Activated T-cell treated with anti-CD3 and anti-CD28 coated beads for 4 hours (primary cell): ENCODE measurements around the gene JMJD1C.
A peak's percentile ranks its signal among the peaks of the same experiment; 100 is the strongest.
"Not testable (repeated sequence)": the region's sequence is repeated elsewhere in the genome, so short reads cannot be mapped to it uniquely, and the experiment has no call there.

Experiments
- DNase-seq: peaks from one replicate; pipeline ENCODE4 v3.0.0-alpha.2; 2020

Gene JMJD1C, protein sequence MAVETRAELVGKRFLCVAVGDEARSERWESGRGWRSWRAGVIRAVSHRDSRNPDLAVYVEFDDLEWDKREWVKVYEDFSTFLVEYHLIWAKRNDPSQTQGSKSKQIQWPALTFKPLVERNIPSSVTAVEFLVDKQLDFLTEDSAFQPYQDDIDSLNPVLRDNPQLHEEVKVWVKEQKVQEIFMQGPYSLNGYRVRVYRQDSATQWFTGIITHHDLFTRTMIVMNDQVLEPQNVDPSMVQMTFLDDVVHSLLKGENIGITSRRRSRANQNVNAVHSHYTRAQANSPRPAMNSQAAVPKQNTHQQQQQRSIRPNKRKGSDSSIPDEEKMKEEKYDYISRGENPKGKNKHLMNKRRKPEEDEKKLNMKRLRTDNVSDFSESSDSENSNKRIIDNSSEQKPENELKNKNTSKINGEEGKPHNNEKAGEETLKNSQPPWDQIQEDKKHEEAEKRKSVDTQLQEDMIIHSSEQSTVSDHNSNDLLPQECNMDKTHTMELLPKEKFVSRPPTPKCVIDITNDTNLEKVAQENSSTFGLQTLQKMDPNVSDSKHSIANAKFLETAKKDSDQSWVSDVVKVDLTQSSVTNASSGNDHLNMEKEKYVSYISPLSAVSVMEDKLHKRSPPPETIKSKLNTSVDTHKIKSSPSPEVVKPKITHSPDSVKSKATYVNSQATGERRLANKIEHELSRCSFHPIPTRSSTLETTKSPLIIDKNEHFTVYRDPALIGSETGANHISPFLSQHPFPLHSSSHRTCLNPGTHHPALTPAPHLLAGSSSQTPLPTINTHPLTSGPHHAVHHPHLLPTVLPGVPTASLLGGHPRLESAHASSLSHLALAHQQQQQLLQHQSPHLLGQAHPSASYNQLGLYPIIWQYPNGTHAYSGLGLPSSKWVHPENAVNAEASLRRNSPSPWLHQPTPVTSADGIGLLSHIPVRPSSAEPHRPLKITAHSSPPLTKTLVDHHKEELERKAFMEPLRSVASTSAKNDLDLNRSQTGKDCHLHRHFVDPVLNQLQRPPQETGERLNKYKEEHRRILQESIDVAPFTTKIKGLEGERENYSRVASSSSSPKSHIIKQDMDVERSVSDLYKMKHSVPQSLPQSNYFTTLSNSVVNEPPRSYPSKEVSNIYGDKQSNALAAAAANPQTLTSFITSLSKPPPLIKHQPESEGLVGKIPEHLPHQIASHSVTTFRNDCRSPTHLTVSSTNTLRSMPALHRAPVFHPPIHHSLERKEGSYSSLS (N-terminal part only)

DNA sequence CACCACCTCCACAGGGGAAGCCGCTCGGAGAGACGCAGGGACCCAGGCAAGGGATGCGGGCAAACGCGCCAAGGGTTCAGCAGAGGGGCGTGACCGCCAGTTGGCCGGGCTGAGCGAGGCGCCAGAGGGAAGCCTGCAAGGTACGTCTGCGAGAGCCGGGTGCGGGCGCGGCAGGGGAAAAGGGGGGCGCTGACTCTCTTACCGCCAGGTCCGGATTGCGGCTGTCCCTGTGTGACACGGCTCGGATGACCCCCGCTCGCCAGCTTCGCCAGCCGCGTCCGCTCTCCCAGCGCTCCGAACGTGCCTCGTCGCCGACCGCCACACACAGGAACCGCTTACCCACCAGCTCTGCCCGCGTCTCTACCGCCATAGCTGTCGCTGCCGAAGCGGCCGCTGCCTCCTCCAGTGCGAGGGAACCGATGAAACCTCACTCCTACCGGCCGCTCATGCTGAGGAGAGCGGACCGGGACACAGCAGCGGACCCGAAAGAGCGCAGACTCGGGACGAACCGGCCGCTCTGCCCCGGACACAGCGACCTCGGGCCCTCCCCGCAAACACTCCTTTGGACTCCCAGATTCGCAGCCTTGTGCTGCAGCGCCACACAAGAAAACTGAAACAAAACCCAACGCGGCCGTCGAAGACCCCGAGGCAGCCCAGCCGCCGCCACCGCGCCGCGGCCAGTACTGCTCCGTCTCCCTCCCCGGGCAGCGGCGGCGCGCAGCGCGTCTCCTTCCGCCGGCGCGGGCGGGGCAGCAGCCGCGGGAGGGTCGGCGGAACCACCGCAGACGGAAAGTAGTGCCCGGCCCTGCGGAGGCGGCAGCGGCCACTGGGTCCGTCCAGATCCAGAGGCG is at the start of gene JMJD1C:
Gene JMJD1C (minus strand): TSS at position 685 of the 851 bp plus-strand sequence. CDS start 315 bp downstream, at position 370.
- DNase-seq: peak; percentile 35

DNA sequence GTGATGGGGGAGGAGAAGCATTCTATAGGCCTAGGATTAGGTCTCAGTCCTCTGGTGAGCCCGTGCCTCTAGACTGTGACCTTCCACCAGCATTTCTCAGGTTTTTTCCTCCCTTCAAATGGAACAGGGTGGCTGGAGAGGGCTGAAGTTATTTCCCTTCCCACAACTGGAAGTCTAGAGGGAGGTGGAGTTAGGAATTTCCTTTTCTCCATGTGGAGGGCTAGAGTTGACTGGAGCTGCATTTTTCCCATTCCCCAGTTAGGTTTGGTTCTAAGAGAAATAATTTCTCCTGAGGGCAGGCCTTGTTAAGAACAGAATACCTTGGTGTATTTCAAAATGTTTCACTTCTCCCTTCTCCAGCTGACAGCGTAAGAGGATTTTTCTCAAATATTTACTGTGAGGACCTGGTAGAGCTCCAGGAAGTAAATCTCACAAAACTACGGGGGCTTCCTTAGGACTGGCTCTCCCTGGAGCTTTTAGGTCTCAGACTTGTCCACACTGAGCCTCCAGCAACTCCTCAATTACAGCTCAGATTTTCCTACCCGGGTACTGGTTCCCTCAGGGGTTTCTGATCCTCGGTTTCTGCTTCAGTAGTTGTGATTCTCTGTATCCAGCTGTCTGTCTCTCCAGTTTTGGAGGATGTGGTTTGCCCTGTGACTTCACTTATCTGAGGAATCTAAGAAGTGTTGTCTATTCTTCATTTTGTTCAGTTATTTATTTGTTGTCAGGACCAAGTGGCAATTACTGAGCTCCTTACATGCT is 49.4 kb upstream of the JMJD1C start:
- no peak for DNase-seq

- no peak for DNase-seq
Measured at GRCh38 chr10:63506554-63506953, 40.8 kb upstream of the JMJD1C start.

GRCh38 chr10:63505562-63505961 is 39.8 kb upstream of the JMJD1C start:
- no peak for DNase-seq

GRCh38 chr10:63504145-63504881 is 38.5 kb upstream of the JMJD1C start:
- no peak for DNase-seq

DNA sequence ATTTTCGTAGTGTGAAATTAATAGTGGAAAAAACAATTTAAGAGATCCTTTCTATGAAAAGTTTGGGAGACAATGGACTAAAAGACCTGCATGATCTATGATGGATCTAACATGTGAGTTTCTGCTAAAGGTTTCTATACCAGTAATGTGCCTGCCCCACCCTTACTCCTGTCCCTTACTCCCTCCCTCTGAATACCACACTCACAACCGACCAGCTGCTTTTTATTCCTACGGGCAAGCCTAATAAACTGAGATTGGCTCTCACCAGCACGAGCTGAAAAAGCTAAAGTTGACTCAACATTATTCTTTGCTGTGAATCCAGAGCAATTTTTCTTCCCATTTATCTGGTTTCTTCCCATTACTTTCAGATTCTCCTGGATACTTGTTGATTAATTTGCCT is 37.6 kb upstream of the JMJD1C start:
- no peak for DNase-seq

DNA sequence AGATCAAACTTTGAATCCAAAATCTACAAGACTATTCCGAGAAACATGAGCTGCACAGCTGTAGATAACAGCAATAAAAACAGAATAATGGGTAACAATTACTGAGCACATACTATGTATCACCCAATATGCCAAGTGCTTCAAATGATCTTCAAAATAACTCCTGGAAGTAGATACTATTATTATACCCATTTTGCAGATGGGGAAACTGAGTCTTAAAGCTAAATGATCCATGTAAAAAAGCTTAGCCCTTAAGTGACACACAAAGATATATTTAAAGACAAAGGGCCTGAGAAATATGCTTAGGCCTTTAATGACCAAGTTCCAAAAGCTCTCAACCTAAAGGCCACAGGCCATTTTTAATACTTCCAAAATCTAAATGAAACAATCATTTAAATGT is 37.1 kb upstream of the JMJD1C start:
- no peak for DNase-seq

- no peak for DNase-seq
Measured at GRCh38 chr10:63501954-63502353, 36.2 kb upstream of the JMJD1C start.

DNA sequence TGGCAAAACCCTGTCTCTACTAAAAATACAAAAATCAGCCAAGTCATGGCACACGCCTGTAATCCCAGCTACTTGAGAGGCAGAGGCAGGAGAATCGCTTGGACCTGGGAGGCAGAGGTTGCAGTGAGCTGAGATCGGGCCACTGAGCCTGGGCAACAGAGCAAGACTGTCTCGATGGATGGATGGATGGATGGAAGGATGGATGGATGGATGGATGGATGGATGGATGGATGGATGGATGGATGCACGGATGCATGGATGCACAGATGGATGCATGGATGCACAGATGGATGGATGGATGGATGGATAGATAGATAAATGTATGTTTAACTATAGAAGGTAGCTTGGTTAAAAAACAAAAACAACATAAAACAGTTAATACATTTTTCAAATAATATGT is 34.8 kb upstream of the JMJD1C start:
- not testable (repeated sequence) for DNase-seq

GRCh38 chr10:63498665-63499064 is 32.9 kb upstream of the JMJD1C start:
- DNase-seq: no peak

DNA sequence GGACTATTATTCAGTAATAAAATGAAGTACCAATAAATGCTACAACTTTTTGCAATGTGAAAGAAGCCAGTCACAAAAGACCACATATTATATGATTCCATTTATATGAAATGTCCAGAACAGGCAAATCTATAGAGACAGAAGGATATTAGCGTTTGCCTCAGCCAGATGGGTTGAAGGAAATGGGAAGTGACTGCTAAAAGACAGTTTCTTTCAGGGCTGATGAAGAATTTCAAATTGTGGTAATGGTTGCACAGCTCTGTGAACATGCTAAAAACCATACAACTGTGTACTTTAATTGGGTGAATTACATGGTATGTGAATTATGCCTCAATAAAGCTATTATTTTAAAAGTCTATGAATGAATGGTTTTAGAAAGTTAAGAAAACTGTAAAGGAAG is 31.5 kb upstream of the JMJD1C start:
- DNase-seq: no peak

GRCh38 chr10:63496561-63496960 is 30.8 kb upstream of the JMJD1C start:
- no peak for DNase-seq

GRCh38 chr10:63494951-63495350 is 29.2 kb upstream of the JMJD1C start:
- no peak for DNase-seq

DNA sequence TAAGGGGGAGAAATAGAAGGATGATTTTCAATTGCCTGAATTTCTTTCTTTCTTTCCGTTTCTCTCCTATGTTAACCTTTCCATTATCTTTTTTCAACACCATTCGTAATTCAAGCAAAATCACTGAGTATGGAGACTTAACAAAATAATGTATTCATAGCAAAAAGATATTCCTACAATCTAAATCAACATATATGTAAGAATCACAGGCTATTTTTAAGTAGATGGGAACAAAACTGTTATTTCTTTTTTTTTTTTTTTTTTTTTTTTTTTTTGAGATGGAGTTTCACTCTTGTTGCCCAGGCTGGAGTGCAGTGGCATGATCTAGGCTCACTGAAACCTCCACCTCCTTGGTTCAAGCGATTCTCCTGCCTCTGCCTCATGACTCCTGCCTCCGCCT is 27.2 kb upstream of the JMJD1C start:
- no peak for DNase-seq

- DNase-seq: not testable (repeated sequence)
Measured at GRCh38 chr10:63492317-63492690, 26.5 kb upstream of the JMJD1C start.

DNA sequence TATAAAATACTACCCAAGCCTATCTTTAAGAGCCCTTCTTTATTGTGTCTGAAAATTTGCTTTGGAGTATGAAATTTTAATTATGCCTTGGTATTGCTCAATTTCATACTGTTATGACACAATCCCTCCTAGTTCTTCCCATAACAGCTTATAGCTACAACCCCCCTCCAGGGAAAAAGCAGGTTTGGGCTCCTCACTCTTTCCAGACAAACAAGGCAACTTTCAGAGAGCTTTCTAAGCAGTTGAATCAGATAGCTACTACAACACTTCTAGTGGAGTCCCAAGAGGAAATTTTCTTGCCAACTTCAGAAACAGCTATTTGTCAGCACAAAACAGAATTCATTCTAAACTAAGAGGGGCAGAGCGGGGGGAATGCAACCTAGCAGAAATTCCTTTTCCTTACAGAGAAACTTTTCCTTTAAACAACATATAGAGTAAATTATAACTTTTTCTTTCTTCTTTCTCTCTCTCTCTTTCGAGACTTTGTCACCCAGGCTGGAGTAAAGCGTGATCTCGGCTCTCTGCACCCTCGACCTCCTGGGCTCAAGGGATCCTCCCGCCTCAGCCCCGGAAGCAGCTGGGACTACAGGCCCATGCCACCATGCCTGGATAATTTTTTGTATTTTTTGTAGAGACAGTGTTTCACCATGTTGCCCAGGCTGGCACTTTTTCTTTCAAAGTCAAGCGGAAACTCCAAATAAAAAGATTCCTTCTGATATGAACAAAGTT is 26.0 kb upstream of the JMJD1C start:
- DNase-seq: no peak

DNA sequence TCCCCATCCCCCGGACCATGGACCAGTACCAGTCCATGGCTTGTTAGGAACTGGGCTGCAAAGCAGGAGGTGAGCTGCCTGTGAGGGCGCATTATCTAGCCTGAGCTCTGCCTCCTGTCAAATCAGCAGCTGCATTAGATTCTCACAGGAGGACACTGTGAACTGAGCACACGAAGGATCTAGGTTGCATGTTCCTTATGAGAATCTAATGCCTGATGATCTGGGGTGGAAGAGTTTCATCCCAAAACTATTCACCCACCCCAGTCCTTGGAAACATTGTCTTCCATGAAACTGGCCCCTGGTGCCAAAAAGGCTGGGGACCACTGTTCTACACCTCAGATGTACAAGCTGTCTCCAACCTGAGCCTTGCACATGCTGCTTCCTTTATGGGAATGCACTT is 24.1 kb upstream of the JMJD1C start:
- no peak for DNase-seq

- DNase-seq: no peak
Measured at GRCh38 chr10:63487990-63488389, 22.2 kb upstream of the JMJD1C start.

GRCh38 chr10:63483983-63484382 is 18.2 kb upstream of the JMJD1C start:
- no peak for DNase-seq

- no peak for DNase-seq
Measured at GRCh38 chr10:63481815-63482421, 16.1 kb upstream of the JMJD1C start.
